HFF-Myc (cell line): Measurements from ENCODE around the gene BPIFA1.
A peak's percentile ranks its signal among the peaks of the same experiment; 100 is the strongest.

ENCODE experiments used
- DNase-seq: peaks from one replicate; pipeline ENCODE4 v3.0.0-alpha.2; 2011; ENCODE audit warnings: low read depth; ENCODE audit errors: extremely low read depth
- H3K4me3 ChIP-seq: replicated peaks from 2 replicates; pipeline ENCODE4 v1.5.1; 2011; ENCODE audit warnings: low read depth, mild to moderate bottlenecking, control low read depth, low read length
- TF ChIP-seq, protein P1 (sequence below): IDR thresholded peaks from 2 replicates; pipeline ENCODE4 v1.5.1; 2012; ENCODE audit warnings: mild to moderate bottlenecking, low read depth, low read length, control low read depth; ENCODE audit errors: missing control alignments

The BPIFA1 gene

DNA sequence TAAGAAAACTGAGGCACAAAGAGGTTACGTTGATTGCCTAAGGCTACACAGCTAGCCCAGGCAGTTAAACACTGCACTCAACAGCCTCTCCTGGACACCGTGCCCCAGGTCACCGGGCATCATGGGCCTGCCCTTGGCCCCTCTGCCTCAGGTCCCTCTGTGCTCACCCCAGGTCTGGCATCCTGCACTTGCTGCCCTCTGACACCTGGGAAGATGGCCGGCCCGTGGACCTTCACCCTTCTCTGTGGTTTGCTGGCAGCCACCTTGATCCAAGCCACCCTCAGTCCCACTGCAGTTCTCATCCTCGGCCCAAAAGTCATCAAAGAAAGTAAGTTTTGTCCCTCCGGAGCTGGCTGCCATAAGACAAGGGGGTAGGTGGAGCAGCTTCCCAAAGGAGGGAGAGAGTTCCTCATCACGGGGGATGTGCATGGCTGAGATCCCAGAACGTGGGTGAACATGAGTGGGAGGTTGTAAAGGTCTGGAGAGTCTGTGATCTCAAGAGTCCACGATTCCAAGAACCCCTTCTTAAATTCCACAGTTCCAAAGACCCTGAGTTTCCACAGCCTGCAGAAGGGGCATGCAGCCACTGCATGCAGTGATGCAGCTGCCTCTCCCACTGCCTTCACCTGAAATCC lies 50.2 kb downstream of the BPIFA1 start:
- DNase-seq, result no peak
- no peak overlapping the region for H3K4me3 ChIP-seq
- TF ChIP-seq, protein P1, sequence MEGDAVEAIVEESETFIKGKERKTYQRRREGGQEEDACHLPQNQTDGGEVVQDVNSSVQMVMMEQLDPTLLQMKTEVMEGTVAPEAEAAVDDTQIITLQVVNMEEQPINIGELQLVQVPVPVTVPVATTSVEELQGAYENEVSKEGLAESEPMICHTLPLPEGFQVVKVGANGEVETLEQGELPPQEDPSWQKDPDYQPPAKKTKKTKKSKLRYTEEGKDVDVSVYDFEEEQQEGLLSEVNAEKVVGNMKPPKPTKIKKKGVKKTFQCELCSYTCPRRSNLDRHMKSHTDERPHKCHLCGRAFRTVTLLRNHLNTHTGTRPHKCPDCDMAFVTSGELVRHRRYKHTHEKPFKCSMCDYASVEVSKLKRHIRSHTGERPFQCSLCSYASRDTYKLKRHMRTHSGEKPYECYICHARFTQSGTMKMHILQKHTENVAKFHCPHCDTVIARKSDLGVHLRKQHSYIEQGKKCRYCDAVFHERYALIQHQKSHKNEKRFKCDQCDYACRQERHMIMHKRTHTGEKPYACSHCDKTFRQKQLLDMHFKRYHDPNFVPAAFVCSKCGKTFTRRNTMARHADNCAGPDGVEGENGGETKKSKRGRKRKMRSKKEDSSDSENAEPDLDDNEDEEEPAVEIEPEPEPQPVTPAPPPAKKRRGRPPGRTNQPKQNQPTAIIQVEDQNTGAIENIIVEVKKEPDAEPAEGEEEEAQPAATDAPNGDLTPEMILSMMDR, result no peak

DNA sequence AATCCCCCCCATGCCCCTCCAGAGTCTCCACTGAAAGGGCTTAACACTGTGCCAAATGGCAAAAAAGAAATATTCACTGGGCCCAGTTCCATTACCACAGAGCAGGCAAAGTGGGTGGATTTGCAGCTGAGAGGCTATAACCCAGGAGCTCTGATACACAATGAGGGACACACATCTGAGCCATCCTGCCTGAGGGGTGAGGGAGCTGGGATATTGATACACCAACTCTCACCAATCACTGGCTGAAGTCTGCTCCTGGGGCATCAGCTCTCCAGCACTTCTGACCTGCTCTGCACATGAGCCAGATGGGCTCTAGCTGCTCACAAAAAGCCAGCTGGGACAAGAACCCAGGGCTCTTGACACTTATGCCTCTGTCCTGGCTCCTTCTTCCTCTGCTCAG lies 52.1 kb downstream of the BPIFA1 start:
- TF ChIP-seq, protein P1, result no peak
- no peak overlapping the region for H3K4me3 ChIP-seq
- DNase-seq, result no peak

DNA sequence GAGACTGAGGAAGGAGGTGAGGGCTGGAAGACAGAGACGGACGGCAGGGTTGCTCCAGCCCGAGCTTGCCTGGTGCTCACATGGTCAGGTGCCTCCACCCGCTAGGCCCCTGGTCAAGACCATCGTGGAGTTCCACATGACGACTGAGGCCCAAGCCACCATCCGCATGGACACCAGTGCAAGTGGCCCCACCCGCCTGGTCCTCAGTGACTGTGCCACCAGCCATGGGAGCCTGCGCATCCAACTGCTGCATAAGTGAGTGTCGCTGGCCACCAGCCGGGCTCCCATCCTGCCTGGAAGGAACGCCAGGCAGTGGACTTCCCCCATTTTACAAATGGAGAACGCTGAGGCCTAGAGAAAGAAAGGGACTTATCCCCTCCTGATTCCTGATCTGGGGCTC lies 55.1 kb downstream of the BPIFA1 start:
- no peak overlapping the region for H3K4me3 ChIP-seq
- DNase-seq, result no peak
- TF ChIP-seq, protein P1, result no peak

DNA sequence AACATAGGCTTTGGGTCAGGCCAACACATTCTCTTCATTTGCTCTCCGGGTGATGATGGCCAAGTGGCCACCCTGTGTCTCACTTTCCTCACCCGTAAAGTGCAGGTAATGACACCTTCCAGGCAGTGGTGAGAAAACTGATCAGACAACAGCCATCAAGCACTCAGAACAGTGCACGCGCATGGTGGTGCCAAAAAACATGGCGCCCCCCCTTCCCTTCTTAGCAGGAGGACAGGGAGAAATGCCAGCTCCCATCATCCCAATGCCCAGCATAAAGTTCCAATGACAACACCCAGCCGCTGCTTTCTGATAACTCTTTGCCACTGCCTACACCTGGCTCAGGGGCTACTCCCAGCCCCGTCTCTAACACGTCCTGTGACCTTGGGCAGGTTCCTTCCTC lies 55.6 kb downstream of the BPIFA1 start:
- DNase-seq, result no peak
- H3K4me3 ChIP-seq, result no peak overlapping the region
- TF ChIP-seq, protein P1, result no peak

DNA sequence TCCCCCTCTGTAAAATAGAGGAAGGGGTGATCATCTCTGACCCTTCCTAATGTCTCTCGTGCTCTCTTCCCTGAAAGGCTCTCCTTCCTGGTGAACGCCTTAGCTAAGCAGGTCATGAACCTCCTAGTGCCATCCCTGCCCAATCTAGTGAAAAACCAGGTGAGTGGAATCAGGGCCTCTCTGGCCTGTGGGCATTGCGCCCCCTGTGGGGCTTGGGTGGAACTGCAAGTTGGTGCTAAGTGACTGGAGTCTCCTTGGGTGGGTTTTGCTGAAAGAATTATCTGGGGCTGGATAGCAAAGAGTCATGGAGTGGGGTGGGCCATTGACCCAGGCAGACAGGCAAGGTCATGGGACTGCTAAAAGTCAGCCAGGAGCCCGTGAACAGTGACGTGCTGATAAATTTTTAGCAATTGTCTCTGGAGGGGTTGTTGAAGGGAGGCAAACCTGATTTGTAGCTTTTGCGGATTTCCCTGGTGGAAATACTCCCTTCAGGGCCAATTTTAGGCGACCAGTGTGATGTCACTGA lies 56.1 kb downstream of the BPIFA1 start:
- TF ChIP-seq, protein P1, result peak; percentile 99
- no peak overlapping the region for H3K4me3 ChIP-seq
- DNase-seq, result no peak
